ENCODE measurements around the gene HERC2.

GRCh38 chr15:28192772-28193171 is 129.2 kb downstream of the HERC2 start:
- no peak for TF ChIP-seq CTCF (IDR thresholded peaks at IDR 0.05 in 8 of 11, conservative IDR thresholded peaks at IDR 0.05 in 3 of 11)
- TF ChIP-seq POLR2AphosphoS5 (IDR thresholded peaks at IDR 0.05), result no peak

All from spleen (tissue), 7 donors.